Adrenal gland (tissue), 5 donors: ENCODE results near the gene TNFRSF6B.

Source experiments
- CTCF ChIP-seq, 6 experiments: fragments of 450-650 bp in 4 of 6; fragments of 200-600 bp in 2 of 6; sonication (generic) in 1 of 6; IDR thresholded peaks; 1 replicate in 5 of 6; 2 replicates in 1 of 6; pipeline versions ENCODE4 v1.5.1 to v1.8.0; 2016 to 2021; ENCODE audit warnings: antibody characterized with exemption in 6 of 6, mild to moderate bottlenecking in 2 of 6, moderate library complexity in 1 of 6
- POLR2A ChIP-seq, 2 donors: fragments of 450-650 bp; IDR thresholded peaks; one replicate each; pipeline ENCODE4 v1.6.1; 2017; ENCODE audit warnings: antibody characterized with exemption in 2 of 2, mild to moderate bottlenecking in 2 of 2, moderate library complexity in 1 of 2
- donor health status: DM: no; HTN: no; CAD: no.

GRCh38 chr20:63699466-63700198 lies 3.2 kb downstream of the TNFRSF6B start:
- TF ChIP-seq CTCF (IDR thresholded peaks at IDR 0.05) = no peak
- TF ChIP-seq POLR2A (IDR thresholded peaks at IDR 0.05) = no peak
